ENCODE results near the gene CCT6A. TPM values are rescaled to one million over a fixed set of nuclear protein-coding genes. Genes with fewer than 3 reads are reported as not detected.
"Not testable (repeated sequence)": the region's sequence is repeated elsewhere in the genome, so short reads cannot be mapped to it uniquely, and the experiment has no call there.

CCT6A gene
- total and polyA plus RNA-seq, 2 of the 4 experiments (the other 2 are of a cell fraction): 135 to 265 TPM

- H4K20me1 ChIP-seq (ENCODE audit: insufficient read depth, low read length); H3K14ac ChIP-seq (replicated peaks; ENCODE audit: low read depth, low read length); H3K9ac ChIP-seq (ENCODE audit: low read depth, low read length); H3K56ac ChIP-seq (ENCODE audit: extremely low read depth, insufficient read depth, low read length); H4K8ac ChIP-seq (ENCODE audit: low read depth in 2 of 2, low read length in 2 of 2); dilution Hi-C loops (cut with HindIII; ENCODE audit: low sequenced_read_pairs, unreplicated experiment); H3K4ac ChIP-seq (ENCODE audit: low read depth, low read length); H2BK20ac ChIP-seq (ENCODE audit: low read depth, low read length); H3K18ac ChIP-seq (ENCODE audit: low read depth, low read length); BruUV-seq (replicated peaks); H3K23ac ChIP-seq (ENCODE audit: low read depth, low read length); H2BK120ac ChIP-seq (ENCODE audit: low read depth, low read length); intact Hi-C loops (cut with micrococcal nuclease); H3K9me1 ChIP-seq (ENCODE audit: insufficient read depth, low read length); DNase-seq; H2BK15ac ChIP-seq (ENCODE audit: low read depth, low read length); H3K9me3 ChIP-seq (ENCODE audit: control insufficient read depth, insufficient read depth, low read length); H3K27me3 ChIP-seq (ENCODE audit: control insufficient read depth, insufficient read depth, low read length); H2AK5ac ChIP-seq (ENCODE audit: low read depth, low read length); H2BK5ac ChIP-seq (ENCODE audit: low read depth, low read length, poor library complexity, severe bottlenecking); H4K91ac ChIP-seq (ENCODE audit: insufficient read depth, low read depth, low read length); H3K79me1 ChIP-seq (ENCODE audit: low read depth in 1 of 2, low read length in 2 of 2); H2AK9ac ChIP-seq (replicated peaks; ENCODE audit: low read depth, low read length, poor library complexity); POLR2A ChIA-PET (ENCODE audit: unreplicated experiment); H3K4me3 ChIP-seq (ENCODE audit: insufficient read depth, low read depth, low read length); H3K4me1 ChIP-seq (ENCODE audit: control insufficient read depth, insufficient read depth, low read length); H4K5ac ChIP-seq (ENCODE audit: low read depth, low read length); H3K27ac ChIP-seq (ENCODE audit: insufficient read depth, low read length); H3K36me3 ChIP-seq (ENCODE audit: control insufficient read depth, insufficient read depth, low read length): not testable (repeated sequence)
- in situ Hi-C loops (cut with MboI; ENCODE audit: low sequenced_read_pairs): loop anchor here (25.0 kb wide), 2 partner anchors 805 to 1330 kb away; partner anchors contain the start of gene SEC61G
- ATAC-seq (ENCODE audit: low read depth): peak; percentile 8; the same call in 1 of the 2 replicates
- Histone ChIP-seq H2AFZ (replicated peaks; ENCODE audit: low read length, poor library complexity) (peak overlapping the region; percentile 70), H3K4me2 (ENCODE audit: low read depth, low read length) (peak overlapping the region; percentile 29)
- CTCF ChIA-PET: interaction anchor here (1.0 to 2.1 kb wide), 3 partner anchors 8 to 14 kb away, joined by 3 to 6 read pairs (median 4); partner anchors contain the start of gene CHCHD2
- no CpG with 5 or more reads among the region's 6 CpGs for WGBS, 2 experiments (ENCODE audit: extremely low coverage in 2 of 2, insufficient read length in 1 of 2)
Observed at GRCh38 chr7:56092388-56092787, 40.8 kb downstream of the CCT6A start.
